DMS153 (cell line): ENCODE data around the gene CLN6.
A peak's percentile ranks its signal among the peaks of the same experiment; 100 is the strongest.

Experiments used
- DNase-seq: peaks from one replicate; lab custom pipeline; 2025; lab: John Stamatoyannopoulos, UW

Gene CLN6

DNA sequence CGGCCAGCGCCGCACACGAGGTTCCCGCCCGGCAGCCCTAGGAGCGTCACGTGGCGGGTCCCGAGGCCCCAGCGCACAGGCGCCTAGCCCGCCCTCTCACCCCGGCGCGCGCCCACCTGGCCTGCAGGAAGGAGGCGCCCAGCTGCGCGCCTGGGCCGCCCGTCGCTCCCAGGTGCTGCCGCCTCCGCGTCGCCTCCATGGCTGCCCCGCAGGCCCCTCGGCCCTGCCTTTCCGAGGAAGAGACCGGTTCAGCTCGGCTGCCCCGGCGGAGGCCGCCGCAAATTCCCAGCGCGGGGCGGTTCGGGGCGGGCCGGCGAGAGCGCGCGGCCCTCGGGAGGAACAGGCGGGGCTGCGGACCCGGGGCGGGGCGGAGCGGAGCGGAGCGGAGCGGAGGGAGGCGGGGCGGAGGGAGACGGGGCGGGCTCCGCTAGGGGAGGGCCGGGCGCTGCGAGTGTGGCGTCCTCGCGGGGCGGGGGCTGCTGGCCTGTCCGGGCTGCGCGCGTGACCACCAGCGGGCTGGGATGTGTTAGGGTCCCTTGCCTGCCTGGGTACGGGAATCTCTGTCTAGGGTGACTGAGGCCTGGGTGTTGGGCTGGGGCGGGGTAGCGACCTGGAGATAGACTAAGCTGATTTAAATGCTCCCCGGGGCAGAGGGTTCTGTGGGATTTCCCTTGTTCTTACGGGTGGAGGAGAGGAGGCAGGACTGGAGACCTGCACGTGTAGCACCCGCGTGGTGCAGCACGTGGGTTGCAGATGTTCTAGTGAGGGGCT lies at the start of gene CLN6:
Gene CLN6, minus strand, starts transcription at position 343 of the 771 bp plus-strand sequence. Its CDS starts 144 bp downstream, at position 199.
- DNase-seq = no peak

- DNase-seq = no peak
Measured at GRCh38 chr15:68278595-68279405, 49.3 kb upstream of the CLN6 start.

GRCh38 chr15:68278345-68278594 lies 48.7 kb upstream of the CLN6 start:
- no peak for DNase-seq

DNA sequence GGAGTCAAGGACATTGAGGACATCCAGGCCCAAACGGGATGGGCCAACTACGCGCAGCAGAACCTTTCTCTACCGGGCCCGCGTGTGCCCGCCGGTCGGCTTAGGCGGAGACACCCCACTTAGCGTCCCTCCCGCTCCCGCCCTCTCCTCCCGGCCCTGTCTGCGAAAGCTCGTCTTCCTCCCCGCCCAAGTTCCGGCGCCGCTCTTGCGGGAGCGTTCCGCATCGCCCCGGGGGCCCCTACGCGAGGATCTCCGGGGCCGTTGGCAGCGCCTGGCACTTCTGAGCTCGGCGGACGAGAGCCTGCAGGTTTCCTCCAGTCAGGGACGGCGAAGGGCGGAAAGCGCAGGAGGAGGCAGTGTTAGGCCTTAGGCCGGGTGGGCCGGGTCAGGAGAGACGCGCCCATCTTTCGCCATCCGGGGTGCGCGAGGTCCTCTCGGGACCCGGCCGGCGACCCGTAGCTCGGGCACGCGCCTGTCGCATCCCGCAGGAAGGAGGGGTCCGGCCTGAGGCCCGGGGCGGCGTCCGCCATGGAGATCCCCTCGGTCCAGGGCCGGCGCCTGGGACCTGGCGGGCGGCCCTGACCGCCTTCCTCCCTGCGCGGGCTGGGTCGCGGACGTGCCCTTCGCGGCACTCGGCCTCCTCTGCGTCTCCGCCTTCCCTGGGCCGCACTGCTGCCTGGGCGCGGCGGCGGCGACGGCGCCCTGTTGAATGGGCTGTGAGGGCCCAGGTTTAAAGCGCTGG lies 48.2 kb upstream of the CLN6 start, which contains the start of gene FEM1B:
Gene FEM1B, plus strand, starts transcription at position 143 of the 742 bp plus-strand sequence. CDS start 673 bp downstream, outside the sequence.
- DNase-seq = peak; percentile 75

GRCh38 chr15:68277131-68277602 lies 47.6 kb upstream of the CLN6 start:
- no peak for DNase-seq

DNA sequence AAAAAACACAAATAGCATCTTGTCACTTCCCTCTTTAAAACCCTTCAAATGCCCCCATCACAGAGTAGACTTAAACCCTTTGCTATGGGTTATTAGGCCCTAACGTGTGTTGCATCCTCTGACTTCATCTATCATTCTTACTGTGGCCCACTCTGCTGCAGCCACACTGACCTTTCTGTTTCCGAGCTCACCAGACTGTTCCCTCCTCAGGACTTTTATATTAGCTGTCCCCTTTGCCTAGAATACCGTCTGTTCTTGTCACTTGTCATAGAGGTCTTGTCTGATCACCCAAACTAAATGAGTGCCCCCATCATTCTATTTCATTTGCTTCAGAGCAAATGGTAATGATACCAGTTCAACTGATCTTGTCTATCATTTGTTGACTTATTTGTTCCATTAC lies 47.1 kb upstream of the CLN6 start:
- no peak for DNase-seq

GRCh38 chr15:68275165-68275746 lies 45.7 kb upstream of the CLN6 start:
- DNase-seq = peak; percentile 37

GRCh38 chr15:68274201-68274848 lies 44.8 kb upstream of the CLN6 start:
- no peak for DNase-seq

DNA sequence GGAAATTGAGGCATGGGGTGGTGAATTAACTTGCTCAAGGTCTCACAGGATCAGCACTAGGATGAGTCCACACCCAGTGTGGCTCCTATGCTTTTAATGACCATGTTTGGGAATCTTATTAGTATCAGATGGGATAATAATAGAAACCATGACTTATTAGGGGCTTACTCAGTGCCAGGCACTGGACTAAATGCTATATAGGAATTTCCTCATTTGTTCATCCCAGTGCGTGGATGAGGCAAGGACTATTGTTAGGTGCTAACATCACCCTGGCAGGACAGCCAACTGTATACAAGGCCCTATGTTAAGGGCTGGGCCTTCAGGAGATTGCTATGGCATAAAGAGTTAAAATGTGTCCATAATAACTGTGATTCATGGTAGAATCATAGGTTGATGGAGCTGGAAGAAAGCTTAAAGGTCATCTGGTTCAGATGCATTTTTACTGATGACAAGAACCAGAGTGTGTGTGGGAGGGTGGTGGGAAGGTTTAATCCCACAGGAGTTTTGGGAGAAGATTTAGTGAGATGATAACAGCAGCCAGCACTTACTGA lies 43.3 kb upstream of the CLN6 start:
- DNase-seq = no peak

DNA sequence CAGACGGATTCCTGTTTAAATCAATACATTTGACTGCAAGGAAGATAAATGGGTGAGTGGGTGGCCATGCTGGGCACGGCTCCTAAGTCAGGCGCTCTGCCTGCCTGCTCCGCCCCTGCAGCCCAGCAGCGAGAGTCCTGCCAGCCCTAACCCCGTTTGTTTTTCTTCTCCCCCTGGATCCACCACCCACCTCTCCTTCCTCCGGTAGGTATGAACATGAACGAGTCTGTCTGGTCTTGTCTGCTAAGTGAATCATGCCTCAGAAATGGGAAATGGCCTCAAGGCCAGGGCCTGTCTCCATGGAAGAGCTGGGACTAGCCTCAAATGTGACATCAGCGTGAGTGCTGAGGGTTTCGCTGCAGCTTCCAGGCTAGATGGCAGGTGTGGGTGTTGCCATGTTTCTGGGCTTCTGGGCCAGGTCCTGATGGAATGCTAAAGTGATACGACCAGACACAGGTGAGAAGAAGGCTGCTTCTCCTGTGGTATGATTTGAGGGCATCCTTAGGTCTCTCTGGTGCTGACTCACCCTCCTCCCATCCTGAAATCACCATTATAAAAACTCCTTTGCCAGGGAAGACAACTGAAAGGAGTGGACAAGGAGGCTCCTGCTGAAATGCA lies 42.4 kb upstream of the CLN6 start:
- DNase-seq = no peak

DNA sequence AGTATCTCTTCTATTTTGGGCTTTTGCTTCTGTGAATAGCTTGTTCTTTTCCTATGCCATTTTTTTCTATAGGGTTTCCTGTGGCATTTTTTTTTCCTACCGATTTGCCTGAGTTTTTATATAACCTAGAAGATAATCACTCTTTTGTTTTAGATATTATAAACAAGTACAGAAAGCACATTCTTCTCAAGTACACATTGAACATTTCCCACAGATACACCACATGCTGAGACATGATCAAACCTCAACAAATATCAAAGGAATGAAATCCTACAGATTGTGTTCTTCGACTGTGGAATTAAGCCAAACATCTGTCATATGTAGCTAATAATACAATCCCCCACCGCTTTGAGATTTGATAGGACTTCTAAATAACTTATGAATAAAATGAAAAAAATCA lies 38.9 kb upstream of the CLN6 start:
- DNase-seq = no peak

DNA sequence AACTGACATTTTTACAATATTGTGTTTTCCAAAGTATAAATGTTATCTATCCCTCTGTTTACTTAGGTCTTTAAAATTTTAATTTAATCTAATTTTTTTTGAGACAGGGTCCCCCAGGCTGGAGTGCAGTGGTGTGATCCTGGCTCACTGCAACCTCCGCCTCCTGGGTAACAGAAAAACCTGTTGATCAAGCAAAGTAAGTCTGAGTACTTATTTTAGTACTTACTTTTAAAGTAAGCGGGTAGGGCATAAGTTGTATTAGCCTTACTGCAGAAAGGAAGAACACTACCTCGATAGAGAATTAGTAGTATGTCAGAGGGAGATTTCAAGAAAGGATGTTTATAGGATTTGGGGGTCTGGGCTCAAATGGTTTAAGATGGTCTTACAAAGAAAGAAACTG lies 36.1 kb upstream of the CLN6 start:
- no peak for DNase-seq

DNA sequence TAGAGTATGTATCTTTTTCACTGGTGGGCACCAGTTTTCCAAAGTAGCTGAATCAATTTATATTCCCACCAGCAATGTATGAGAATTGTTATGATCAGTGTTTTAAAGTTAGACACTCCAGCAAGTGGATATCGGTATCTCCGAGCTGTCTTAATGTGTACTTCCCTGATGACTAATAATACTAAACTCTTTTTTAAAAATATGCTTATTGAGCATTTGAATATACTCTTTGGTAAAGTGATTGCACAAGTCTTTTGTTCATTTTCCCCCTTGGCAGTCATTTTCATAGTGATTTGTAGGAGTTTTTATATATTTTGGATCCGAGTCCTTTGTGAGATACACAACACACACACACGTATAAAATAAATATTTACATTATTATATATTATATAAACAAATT lies 35.6 kb upstream of the CLN6 start:
- no peak for DNase-seq

GRCh38 chr15:68264282-68264681 lies 34.8 kb upstream of the CLN6 start:
- DNase-seq = no peak

GRCh38 chr15:68262514-68263356 lies 33.2 kb upstream of the CLN6 start:
- no peak for DNase-seq

DNA sequence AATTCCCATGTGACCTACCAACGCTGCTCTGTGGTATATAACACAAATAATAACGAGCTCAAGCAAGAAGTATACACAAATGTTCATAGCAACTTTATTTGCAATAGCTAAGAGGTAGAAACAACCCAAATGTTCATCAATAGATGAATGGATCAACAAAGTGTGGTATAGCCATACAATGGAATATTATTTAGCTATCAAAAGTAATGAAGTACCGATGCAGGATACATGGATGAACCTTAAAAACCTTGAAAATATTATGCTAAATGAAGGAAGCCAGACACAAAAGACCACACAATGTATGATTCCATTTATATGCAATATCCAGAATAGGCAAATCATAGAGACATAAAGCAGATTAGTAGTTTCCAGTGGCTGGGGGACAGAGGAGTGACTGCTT lies 32.5 kb upstream of the CLN6 start:
- DNase-seq = no peak

DNA sequence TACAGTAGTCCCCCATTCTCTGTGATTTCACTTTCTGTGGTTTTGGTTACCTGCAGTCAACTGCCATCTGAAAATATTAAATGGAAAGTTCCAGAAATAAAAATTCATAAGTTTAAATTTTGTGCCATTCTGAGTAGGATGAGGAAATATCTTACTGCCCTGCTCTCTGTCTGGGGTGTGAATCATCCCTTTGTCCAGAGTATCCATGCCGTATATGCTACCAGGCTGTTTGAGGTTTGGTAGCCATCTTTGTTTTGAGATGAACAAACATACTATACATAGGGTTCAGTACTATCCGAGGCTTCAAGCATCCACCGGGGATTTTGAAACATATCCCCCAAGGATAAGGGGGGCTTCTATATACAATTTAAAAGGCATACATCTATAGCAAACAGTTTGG lies 31.7 kb upstream of the CLN6 start:
- DNase-seq = no peak

- peak; percentile 2 for DNase-seq
Measured at GRCh38 chr15:68259883-68260282, 30.4 kb upstream of the CLN6 start.

GRCh38 chr15:68258692-68259091 lies 29.2 kb upstream of the CLN6 start:
- no peak for DNase-seq
